Osteocyte (in vitro differentiated cells): Measurements from ENCODE around the gene LOC128125822.

Source experiments
- DNase-seq: peaks from one replicate; pipeline ENCODE4 v3.0.0; 2021; ENCODE audit warnings: mixed read lengths; ENCODE audit not compliant: unreplicated experiment; ENCODE audit errors: extremely low spot score
- H3K27ac Mint-ChIP-seq: one replicate; pipeline ENCODE4 v1.8.0; 2021; ENCODE audit warnings: mild to moderate bottlenecking, mixed read lengths; ENCODE audit not compliant: unreplicated experiment
- H3K27me3 Mint-ChIP-seq: one replicate; pipeline ENCODE4 v1.8.0; 2021; ENCODE audit warnings: mixed read lengths; ENCODE audit not compliant: unreplicated experiment
- H3K36me3 Mint-ChIP-seq: one replicate; pipeline ENCODE4 v1.8.0; 2021; ENCODE audit warnings: mixed read lengths; ENCODE audit not compliant: unreplicated experiment
- H3K4me1 Mint-ChIP-seq: one replicate; pipeline ENCODE4 v1.8.0; 2021; ENCODE audit warnings: mixed read lengths; ENCODE audit not compliant: unreplicated experiment
- H3K4me3 Mint-ChIP-seq: one replicate; pipeline ENCODE4 v1.8.0; 2021; ENCODE audit warnings: mild to moderate bottlenecking, moderate library complexity, mixed read lengths; ENCODE audit not compliant: unreplicated experiment
- H3K9me3 Mint-ChIP-seq: one replicate; pipeline ENCODE4 v1.8.0; 2021; ENCODE audit warnings: mixed read lengths; ENCODE audit not compliant: unreplicated experiment
- CTCF ChIP-seq: fragments of 200-600 bp; sonication (generic); IDR thresholded peaks from 2 replicates; pipeline ENCODE4 v1.5.0; 2021; ENCODE audit warnings: antibody characterized with exemption, mild to moderate bottlenecking, moderate library complexity

Gene LOC128125822

GRCh38 chr6:63599243-63599642, 27.0 kb downstream of the LOC128125822 start:
- Mint-ChIP-seq H3K4me3 (no peak overlapping the region), H3K27ac (no peak overlapping the region), H3K27me3 (no peaks in the 10 kb centered on the region), H3K9me3 (no peaks in the 10 kb centered on the region), H3K36me3 (no peaks in the 10 kb centered on the region), H3K4me1 (peaks cover 5% of the 10 kb centered on the region)
- no peak for TF ChIP-seq CTCF
- DNase-seq, result no peak

- Mint-ChIP-seq H3K9me3 (no peaks in the 10 kb centered on the region), H3K4me1 (peaks cover 5% of the 10 kb centered on the region), H3K27ac (no peak overlapping the region), H3K36me3 (no peaks in the 10 kb centered on the region), H3K27me3 (peaks cover under 1% of the 10 kb centered on the region), H3K4me3 (no peak overlapping the region)
- no peak for DNase-seq
- no peak for TF ChIP-seq CTCF
These were observed 27.9 kb downstream of the LOC128125822 start for GRCh38 chr6:63600136-63600535.

- no peaks in the 10 kb centered on the region for H3K4me1 Mint-ChIP-seq
- H3K9me3 Mint-ChIP-seq, result no peaks in the 10 kb centered on the region
- DNase-seq, result no peak
- no peak for TF ChIP-seq CTCF
- no peak overlapping the region for H3K4me3 Mint-ChIP-seq
- no peaks in the 10 kb centered on the region for H3K36me3 Mint-ChIP-seq
- H3K27me3 Mint-ChIP-seq, result peaks cover 27% of the 10 kb centered on the region
- H3K27ac Mint-ChIP-seq, result no peak overlapping the region
These were observed 37.0 kb downstream of the LOC128125822 start for GRCh38 chr6:63609231-63609630.

GRCh38 chr6:63610944-63611343, 38.7 kb downstream of the LOC128125822 start:
- Mint-ChIP-seq H3K36me3 (no peaks in the 10 kb centered on the region), H3K27ac (no peak overlapping the region), H3K4me3 (no peak overlapping the region), H3K4me1 (no peaks in the 10 kb centered on the region), H3K27me3 (peaks cover 26% of the 10 kb centered on the region), H3K9me3 (no peaks in the 10 kb centered on the region)
- DNase-seq, result no peak
- TF ChIP-seq CTCF, result no peak

- Mint-ChIP-seq H3K4me1 (no peaks in the 10 kb centered on the region), H3K36me3 (no peaks in the 10 kb centered on the region), H3K27me3 (peaks cover 29% of the 10 kb centered on the region), H3K4me3 (no peak overlapping the region), H3K9me3 (no peaks in the 10 kb centered on the region), H3K27ac (no peak overlapping the region)
- TF ChIP-seq CTCF, result no peak
- no peak for DNase-seq
These were observed 39.3 kb downstream of the LOC128125822 start for GRCh38 chr6:63611560-63611959.
